Measurements from ENCODE around the gene RNU1-2.
"Not testable (repeated sequence)": the region's sequence is repeated elsewhere in the genome, so short reads cannot be mapped to it uniquely, and the experiment has no call there.

RNU1-2 gene

DNA sequence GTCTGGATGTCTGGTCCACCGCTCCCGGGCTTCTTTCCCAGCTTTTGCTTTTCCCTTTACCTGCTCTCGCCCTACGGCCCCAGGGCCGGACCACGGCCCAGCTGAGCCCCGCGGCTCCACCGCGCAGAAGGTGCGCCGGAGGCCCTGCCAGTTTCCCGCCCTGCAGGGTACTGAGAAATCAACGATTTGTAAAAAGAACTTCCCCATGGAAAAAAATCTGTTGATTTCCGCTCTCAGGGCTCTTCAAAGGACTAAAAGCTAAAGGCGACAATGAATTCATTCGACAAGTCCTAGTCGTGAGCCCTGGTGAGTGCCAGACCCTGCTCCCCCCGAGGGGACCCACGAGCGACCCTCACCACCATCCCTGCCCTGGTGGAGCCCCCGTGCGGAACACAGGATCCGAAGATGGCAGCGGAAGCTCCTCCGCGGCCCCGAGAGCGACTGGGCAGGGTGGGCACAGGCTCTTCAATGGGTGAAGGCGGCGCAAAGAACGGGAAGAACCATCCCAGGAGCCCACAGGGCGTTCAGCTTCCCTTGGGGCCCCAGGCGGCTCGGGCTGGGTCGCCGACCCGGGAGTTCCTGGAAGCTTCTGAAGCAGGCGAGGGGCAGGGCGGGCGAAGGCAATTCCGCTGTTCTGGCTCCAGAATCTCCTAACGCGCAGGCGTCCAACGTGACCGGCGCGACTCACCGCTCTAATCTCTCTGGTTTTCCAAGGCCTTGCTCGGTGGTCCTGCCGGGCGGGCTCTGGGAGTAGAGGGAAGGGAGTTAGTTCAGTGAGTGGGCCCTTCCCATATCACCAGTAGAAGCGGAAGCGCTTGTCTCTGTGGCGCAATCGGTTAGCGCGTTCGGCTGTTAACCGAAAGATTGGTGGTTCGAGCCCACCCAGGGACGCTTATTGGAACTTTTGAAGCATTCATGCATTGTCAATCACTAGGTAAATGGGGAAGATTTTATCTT, 6.6 kb upstream of the RNU1-2 start:
- DNase-seq (ENCODE audit: low read depth): no peak

DNA sequence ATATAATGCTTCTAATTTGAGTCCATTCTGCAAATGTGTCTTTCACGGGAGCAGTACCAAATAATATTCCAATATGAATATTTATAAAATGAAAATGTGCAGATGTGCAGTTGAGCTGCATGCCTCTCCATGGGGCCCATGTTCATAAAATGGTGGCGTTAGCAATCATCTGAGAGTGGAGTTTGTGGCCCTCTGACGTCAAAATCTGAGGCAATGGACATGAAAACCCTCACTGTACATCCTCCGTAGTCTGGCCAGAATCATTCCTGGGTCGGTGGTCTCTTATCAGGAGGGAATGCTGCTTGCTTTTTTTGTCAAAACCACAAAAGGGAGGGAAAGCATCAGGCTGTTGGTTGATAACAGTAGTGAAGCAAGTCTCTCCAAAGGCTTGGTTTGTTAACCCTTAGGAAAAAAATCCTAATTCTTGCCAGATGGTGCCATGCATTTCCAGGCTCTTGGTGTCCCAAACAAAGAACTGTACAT, 5.2 kb upstream of the RNU1-2 start:
- not testable (repeated sequence) for DNase-seq (ENCODE audit: low read depth)

GRCh38 chr1:16891057-16891456, 4.7 kb upstream of the RNU1-2 start:
- not testable (repeated sequence) for DNase-seq (ENCODE audit: low read depth)

DNA sequence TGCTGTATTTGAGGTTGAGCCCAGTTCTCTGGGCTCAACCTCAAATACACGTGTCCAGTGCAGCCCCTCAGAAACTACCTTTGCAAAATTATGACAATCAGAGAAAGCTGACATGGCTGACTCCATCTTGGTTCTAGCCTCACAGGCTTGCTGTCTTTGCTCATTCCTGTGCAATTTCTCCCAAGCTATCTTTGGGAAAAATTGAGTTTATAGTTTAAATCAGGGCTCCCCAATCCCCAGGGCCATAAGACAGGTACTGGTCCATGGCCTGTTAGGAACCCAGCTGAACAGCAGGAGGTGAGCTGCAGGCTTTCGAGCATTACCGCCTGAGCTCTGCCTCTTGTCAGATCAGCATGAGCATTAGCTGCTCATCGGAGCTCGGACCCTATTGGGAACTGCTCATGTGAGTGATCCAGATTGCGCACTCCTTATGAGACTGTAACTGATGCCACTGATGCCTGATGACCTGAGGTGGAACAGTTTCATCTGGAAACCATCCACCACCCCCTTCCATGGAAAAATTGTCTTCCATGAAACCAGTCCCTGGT, 2.7 kb upstream of the RNU1-2 start:
- not testable (repeated sequence) for DNase-seq (ENCODE audit: low read depth)

- not testable (repeated sequence) for DNase-seq (ENCODE audit: low read depth)
Observed at GRCh38 chr1:16893796-16894195, 2.0 kb upstream of the RNU1-2 start.

GRCh38 chr1:16894338-16894737, 1.4 kb upstream of the RNU1-2 start:
- DNase-seq (ENCODE audit: low read depth): not testable (repeated sequence)

- not testable (repeated sequence) for DNase-seq (ENCODE audit: low read depth)
Observed at GRCh38 chr1:16895233-16895597, 565 bp upstream of the RNU1-2 start.

GRCh38 chr1:16896316-16897055, 706 bp downstream of the RNU1-2 start:
- not testable (repeated sequence) for DNase-seq (ENCODE audit: low read depth)

- DNase-seq (ENCODE audit: low read depth): not testable (repeated sequence)
Observed at GRCh38 chr1:16897653-16898052, 1.9 kb downstream of the RNU1-2 start.

- DNase-seq (ENCODE audit: low read depth): not testable (repeated sequence)
Observed at GRCh38 chr1:16898298-16898697, 2.5 kb downstream of the RNU1-2 start.

GRCh38 chr1:16899020-16899419, 3.2 kb downstream of the RNU1-2 start:
- DNase-seq (ENCODE audit: low read depth): not testable (repeated sequence)

- DNase-seq (ENCODE audit: low read depth): no peak
Observed at GRCh38 chr1:16900751-16901150, 5.0 kb downstream of the RNU1-2 start.

GRCh38 chr1:16901371-16901770, 5.6 kb downstream of the RNU1-2 start:
- DNase-seq (ENCODE audit: low read depth): not testable (repeated sequence)

DNA sequence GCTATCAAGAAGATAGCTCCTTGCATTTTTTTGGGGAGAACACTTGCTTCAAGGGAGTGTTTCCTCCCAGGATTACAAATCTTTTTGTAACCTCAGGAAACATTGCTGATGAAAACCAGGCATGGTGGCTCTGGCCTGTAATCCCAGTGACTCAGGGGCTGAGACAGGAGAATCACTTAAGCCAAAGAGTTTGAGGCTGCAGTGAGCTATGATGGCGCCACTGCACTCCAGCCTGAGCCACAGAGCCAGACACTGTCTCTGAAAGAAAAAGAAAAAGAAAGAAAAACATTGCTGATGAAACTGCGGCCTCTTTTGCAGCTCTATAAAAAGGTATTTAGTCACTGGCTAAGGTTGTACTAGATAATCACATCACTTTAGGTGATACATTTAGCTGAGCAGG, 7.3 kb downstream of the RNU1-2 start:
- no peak for DNase-seq (ENCODE audit: low read depth)

- no peak for DNase-seq (ENCODE audit: low read depth)
Observed at GRCh38 chr1:16903458-16903796, 7.6 kb downstream of the RNU1-2 start.

GRCh38 chr1:16904560-16905109, 8.9 kb downstream of the RNU1-2 start:
- peak; percentile 85 for DNase-seq (ENCODE audit: low read depth)

DNA sequence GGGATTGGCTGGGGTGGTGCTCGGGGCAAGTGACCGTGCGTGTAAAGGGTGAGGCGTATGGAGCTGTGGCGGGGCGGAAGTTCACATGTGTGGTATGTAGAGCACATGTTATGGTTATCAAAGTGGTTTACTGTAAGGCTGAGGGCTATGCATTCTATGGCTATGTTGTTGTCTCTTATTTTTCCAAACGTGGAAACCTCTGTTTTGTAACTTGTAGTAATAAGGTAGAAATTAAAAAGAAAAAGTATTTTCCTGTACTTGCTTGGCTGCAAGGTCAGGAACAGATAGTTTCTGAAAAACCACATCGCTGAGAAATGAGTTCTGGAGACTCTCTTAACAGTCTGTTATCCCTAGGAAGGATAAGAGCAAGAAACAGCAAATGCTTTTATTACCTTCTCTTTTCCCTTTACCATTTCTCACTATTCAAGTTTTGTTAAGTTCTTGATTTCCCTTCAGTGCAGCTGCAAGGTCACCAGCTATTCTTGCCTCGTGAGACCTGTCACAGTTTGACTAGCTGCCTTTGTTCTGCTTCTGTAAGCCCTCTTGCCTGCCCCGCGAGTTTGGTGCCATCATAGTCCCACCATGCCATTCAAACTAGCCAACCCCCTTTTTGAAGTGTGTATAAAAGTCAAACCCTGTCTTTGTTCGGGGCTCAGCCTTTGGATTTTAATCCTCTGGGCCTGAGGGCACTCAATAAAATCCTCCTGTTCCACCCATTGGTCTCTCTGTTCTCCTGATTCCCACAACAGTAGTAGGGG, 9.5 kb downstream of the RNU1-2 start:
- DNase-seq (ENCODE audit: low read depth): no peak

DNA sequence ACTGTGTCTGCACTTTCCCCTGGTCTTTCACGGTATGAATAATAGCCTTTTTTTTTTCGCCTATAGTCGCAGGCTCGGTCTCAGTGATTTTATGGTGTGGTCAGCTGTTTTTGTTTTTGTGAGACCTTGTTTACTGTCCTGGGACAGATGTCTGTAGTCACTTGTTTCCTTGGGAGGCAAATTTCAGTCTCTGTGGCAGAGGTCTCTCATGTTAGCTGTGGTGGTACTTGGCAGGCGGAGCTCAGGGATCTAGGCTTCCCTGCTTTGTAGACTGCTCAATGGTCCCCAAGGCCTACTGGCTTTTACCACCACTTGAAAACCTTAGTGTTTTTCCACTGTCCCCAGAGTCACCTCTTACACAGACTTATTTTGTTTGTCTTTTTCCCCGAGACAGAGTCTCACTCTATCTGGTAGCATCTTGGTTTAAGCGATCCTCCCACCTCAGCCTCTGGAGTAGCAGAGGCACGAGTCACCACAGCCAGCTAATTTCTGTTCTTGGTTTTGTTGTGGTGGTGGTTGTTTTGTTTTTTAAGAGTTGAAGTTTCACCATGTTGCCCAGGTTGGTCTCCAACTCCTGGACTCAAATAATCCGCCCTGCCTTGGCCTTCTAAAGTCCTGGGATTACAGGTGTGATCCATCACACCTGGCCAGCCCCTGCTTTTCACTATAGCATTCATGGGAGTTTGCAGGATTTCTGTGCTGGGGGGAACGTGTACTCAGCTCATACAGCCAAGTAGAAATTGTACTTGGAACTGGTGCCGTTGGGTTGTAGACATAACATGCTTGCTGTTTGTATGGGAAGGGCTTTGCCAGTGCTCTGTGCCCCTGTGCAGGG, 10.3 kb downstream of the RNU1-2 start:
- no peak for DNase-seq (ENCODE audit: low read depth)

- DNase-seq (ENCODE audit: low read depth): no peak
Observed at GRCh38 chr1:16906873-16907272, 11.1 kb downstream of the RNU1-2 start.

GRCh38 chr1:16907870-16908758, 12.3 kb downstream of the RNU1-2 start:
- no peak for DNase-seq (ENCODE audit: low read depth)

All from non-pigmented ciliary epithelial cell (primary cell).